ENCODE measurements around the gene PDGFA.

PDGFA gene

GRCh38 chr7:485188-486081 lies 34.2 kb downstream of the PDGFA start:
- no peak for DNase-seq

GRCh38 chr7:484356-485101 lies 35.1 kb downstream of the PDGFA start:
- no peak for DNase-seq

- no peak for DNase-seq
Measured at GRCh38 chr7:483656-484355, 35.8 kb downstream of the PDGFA start.

GRCh38 chr7:482521-483083 lies 37.0 kb downstream of the PDGFA start:
- DNase-seq = no peak

GRCh38 chr7:481219-481930 lies 38.3 kb downstream of the PDGFA start:
- DNase-seq = no peak

GRCh38 chr7:480531-481218 lies 39.0 kb downstream of the PDGFA start:
- no peak for DNase-seq

- no peak for DNase-seq
Measured at GRCh38 chr7:479948-480499, 39.6 kb downstream of the PDGFA start.

GRCh38 chr7:479115-479947 lies 40.3 kb downstream of the PDGFA start:
- DNase-seq = no peak

- DNase-seq = no peak
Measured at GRCh38 chr7:477626-478220, 41.9 kb downstream of the PDGFA start.

- DNase-seq = no peak
Measured at GRCh38 chr7:476736-477360, 42.8 kb downstream of the PDGFA start.

GRCh38 chr7:475951-476441 lies 43.6 kb downstream of the PDGFA start:
- DNase-seq = no peak

- DNase-seq = no peak
Measured at GRCh38 chr7:475425-475728, 44.3 kb downstream of the PDGFA start.

GRCh38 chr7:474605-475424 lies 44.8 kb downstream of the PDGFA start:
- no peak for DNase-seq

- no peak for DNase-seq
Measured at GRCh38 chr7:473870-474604, 45.6 kb downstream of the PDGFA start.

- no peak for DNase-seq
Measured at GRCh38 chr7:473211-473734, 46.4 kb downstream of the PDGFA start.

- DNase-seq = no peak
Measured at GRCh38 chr7:472640-472957, 47.0 kb downstream of the PDGFA start.

GRCh38 chr7:471866-472639 lies 47.6 kb downstream of the PDGFA start:
- DNase-seq = no peak
